Cardiac atrium fibroblast (primary cell): ENCODE results near the gene ANO5. TPM values are rescaled to one million over a fixed set of nuclear protein-coding genes. Genes with fewer than 3 reads are reported as not detected.

Experiments
- total RNA-seq: library from RNA; depleted of rRNA; stranded (reverse); fragments of >200 nt; gene quantifications from 2 replicates; pipeline ENCODE4 v1.2.3, GENCODE V29; 2015

Gene ANO5
- total RNA-seq, result 0.16 TPM in 1 of 2 replicates, not detected in the other

DNA sequence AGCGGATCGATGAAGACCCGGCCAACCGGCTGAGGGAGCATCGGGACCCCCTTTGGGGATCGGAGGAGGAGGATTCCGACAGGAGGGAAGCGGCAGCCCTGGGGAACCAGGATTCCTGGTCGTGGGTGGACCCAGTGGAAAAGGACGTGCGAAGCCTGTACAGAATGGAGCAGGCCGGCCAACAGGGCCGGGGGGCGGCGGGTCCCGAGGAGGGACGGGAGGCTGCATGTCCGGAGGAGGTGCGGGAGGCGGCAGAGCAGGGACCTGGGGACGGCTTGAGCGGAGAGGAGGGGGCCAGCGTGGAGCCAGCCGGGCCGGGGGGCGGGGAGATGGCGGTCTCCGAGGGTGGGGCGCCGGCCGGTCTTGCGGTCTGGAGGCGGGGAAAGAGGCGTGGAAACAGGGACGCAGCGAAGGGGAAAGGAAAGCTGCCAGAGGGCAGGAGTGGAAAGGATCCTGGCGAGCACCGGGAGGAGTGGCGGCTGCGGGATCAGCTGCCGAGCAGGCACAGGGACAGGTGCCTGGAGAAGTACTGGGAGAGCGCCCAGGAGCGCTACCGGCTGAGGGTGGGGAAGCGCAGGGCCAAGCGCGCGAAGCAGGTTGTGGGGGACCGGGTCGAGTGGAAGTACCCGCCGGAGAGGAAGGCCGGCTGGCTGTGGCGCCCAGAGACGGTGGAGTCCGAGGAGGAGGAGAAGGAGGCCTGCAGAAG, at the start of gene ANO5:
Gene ANO5, plus strand, starts transcription at position 444 of the 706 bp plus-strand sequence. CDS start 408 bp downstream, outside the sequence.

Other genes with a start within 250 kb of the ANO5 start
- not detected in 2 replicates for gene SLC17A6, start 145.3 kb downstream of the ANO5 start, total RNA-seq